ENCODE results near the gene FCRL5.
A peak's percentile ranks its signal among the peaks of the same experiment; 100 is the strongest.
"Not testable (repeated sequence)": the region's sequence is repeated elsewhere in the genome, so short reads cannot be mapped to it uniquely, and the experiment has no call there.

Gene FCRL5

GRCh38 chr1:157490467-157491165 is 61.7 kb downstream of the FCRL5 start:
- no peak for FAIRE-seq
- DNase-seq (ENCODE audit: insufficient read length, low spot score): peak; percentile 39

DNA sequence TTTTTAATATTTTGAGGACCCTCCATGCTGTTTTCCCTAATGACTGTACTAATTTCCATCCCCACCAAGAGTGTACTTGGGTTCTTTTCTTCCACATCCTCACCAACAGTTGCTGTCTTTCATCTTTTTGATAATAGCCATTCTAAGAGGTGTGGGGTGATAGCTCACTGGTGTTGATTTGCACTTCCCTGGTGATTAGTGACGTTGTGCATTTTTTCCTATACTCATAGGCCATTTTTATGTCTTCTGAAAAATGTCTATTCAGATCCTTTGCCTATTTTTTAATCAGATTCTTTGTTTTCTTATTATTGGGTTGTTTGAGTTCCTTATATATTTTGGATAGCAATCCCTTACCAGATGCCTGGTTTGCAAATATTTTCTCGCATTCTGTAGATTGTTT is 64.2 kb downstream of the FCRL5 start:
- DNase-seq (ENCODE audit: insufficient read length, low spot score) (no peak), FAIRE-seq (no peak)

DNA sequence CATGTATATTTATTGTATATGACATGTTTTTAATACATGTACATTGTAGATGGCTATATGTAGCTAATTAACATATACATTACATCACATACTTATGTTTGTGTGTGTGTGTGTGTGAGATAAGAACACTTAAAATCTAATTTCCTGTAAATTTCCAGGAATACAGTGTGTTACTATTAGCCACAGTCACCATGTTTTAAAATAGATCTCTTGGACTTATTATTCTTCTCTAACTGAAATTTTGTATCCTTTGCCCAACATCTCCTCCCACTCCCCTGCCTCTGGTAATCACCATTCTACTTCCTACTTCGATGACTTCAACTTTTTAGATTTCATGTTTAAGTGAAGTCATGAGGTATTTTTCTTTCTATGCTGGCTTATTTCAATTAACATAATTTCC is 64.8 kb downstream of the FCRL5 start:
- FAIRE-seq (no peak), DNase-seq (ENCODE audit: insufficient read length, low spot score) (no peak)

DNA sequence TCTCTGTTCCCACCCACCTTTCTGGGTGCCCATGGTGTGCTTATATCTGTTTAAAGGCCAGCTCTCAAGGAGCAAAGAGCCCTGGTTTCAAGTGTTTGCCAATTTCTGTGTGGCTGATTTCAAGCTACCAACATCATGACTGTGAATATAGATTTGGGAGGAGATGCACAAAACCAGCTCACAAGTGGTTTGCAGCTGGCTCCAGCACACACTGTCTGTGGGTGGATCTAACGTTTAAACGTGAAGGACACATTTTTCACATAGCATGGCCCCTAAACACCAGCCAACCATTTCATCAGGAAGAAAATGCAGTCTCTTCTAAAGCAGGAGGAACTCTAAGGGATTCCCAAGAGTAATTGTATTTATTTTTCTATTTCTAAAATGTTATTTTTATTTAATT is 65.2 kb downstream of the FCRL5 start:
- DNase-seq (ENCODE audit: insufficient read length, low spot score): no peak

DNA sequence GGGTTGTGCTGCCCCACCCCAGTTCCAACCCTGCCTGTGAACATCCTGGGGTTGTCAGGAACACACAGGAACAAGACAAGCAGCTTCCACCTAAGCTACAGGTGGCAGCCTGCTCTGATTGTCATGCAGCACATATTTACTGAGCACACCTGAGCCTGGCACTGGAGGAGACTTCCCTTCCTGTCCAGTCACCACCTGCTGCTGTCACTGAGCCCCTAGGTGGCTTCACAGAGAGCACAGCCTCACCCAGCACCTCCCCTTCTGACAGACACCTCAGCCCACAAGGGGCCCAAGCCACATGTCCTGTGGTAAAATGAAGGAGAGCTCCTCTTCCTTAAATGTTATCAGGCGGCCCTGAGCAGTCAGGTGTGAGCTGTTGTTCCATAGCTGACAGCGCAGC is 65.9 kb downstream of the FCRL5 start:
- DNase-seq (ENCODE audit: insufficient read length, low spot score); FAIRE-seq: not testable (repeated sequence)

More for the DNA sequence above, 65.2 kb downstream of the FCRL5 start:
- no peak for FAIRE-seq

GRCh38 chr1:157485793-157486192 is 66.5 kb downstream of the FCRL5 start:
- FAIRE-seq: no peak

DNA sequence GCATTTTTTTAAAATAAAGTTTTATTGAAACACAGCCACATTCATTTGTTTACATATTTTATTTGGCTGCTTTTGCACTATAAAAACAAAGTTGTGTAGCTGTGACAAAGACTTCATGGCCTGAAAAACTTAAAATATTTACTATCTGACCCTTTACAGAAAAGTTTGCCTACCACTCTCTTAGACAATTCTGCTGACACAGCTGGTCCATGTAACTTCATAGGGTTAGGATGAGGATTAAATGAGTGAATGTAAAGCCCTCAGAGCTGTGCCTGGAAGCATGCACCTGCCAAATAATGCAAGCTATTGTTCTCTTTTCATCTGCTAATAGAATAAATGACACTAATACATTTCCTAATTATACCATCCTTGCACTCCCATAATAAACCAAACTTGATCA is 67.7 kb downstream of the FCRL5 start:
- FAIRE-seq (no peak), DNase-seq (ENCODE audit: insufficient read length, low spot score) (no peak)

More at GRCh38 chr1:157485793-157486192, 66.5 kb downstream of the FCRL5 start:
- no peak for DNase-seq (ENCODE audit: insufficient read length, low spot score)

GRCh38 chr1:157483635-157484034 is 68.7 kb downstream of the FCRL5 start:
- DNase-seq (ENCODE audit: insufficient read length, low spot score): no peak
- FAIRE-seq: no peak

DNA sequence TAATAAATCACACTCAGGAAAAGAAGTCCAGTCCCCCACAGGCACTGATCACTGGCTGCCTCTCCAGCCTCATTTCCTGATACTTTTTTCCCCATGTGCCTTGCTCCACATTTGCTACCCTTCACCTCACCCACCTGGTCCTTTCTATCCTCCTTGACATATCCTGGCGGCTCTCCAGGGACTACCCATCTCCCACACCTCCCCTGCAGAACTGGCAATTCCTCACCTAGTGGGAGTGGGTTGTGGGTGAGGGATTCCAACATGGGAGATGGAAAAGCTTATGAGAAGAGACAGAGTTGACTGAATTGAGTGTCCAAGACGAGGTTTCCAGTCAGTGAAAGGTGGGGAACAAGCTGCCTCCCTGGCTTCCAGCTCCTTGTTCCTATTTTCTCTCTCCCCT is 69.6 kb downstream of the FCRL5 start:
- FAIRE-seq (no peak), DNase-seq (ENCODE audit: insufficient read length, low spot score) (no peak)

DNA sequence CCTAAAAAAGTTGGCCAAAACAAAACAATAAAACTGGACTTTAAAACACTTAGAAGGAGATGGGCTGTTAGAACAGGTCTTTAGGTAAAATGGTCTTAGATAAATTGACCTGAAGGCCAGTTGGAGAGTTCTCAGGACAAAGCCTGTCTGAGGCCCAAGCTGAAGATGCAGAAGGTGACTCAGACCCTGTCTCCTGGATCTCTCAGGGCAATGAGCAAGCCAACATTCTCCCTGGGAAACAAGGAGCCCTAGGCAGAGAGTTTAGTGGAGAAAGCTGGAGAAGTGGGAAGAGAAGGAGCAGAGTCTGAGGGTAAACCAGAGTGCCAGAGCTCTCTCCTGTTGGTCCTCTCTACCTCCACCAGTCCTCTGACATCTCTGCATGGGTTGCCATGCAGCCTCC is 70.1 kb downstream of the FCRL5 start:
- FAIRE-seq (no peak), DNase-seq (ENCODE audit: insufficient read length, low spot score) (no peak)

DNA sequence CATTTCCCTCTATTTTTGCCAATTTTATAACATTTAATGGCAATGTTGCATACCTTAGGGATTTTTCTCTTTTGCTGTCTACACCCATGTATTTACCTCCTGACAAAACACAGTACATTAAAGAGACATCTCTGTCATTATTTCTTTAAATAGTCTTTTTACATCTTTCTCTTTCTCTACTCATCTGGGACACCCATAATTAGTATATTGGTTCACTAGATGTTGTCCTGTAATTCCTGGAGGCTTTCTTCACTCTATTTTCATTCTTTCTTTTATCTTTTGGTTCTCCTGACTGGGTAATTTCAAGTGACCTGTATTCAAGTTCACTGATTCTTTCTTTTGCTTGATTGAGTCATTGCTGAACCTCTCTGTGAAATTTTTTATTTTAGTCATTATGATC is 74.3 kb downstream of the FCRL5 start:
- FAIRE-seq (no peak), DNase-seq (ENCODE audit: insufficient read length, low spot score) (no peak)

DNA sequence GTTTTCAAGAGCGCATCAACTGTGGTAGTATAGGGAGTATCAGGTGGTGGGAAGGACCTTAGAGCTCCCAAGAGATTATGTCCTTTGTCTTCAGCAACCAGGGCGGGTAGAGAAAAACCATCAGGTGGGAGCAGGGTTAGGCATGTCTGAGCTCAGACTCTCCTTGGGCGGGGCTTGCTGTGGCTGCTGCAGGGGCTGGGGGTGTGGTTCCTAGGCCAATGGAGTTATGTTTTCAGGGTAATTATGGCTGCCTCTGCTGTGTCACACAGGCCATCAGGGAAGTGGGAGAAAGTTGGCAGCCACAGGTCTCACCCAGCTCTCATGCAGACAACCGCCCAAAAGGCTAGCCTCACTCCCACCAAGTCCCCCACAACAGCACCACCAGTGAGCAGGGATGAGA is 74.9 kb downstream of the FCRL5 start:
- no peak for DNase-seq (ENCODE audit: insufficient read length, low spot score)
- no peak for FAIRE-seq

- no peak for FAIRE-seq
- DNase-seq (ENCODE audit: insufficient read length, low spot score): no peak
Observed at GRCh38 chr1:157472959-157473358, 79.4 kb downstream of the FCRL5 start.

DNA sequence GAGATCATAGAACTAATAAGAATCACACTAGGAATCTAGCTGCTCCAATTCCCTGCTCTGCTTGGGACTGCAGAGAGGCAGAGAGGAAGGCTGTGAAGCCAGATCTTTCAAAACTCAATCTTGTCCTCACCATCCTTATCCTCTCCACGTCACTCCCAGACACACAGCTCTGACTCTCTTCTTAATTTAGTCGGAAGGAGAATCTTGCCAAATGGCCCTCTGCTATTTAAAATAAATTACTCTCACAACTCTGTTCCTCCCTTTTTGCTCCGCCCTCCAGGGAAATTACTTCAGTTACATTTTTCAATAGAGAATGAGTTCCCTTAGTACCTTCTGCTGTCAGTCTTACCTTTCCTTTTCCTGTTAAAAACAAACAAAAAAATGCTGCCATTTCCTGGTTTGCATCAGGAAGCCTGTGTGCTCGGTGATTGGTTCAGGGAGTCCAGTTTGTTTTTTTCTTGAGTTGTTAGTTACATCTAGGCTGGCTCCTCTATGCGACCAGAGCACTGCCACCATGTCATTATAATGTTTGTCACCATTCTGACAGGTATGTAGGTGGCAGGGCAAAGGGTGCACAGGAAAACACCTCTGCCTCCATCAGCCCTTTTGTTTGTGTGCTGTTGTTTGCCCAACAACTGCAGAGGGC is 80.1 kb downstream of the FCRL5 start:
- DNase-seq (ENCODE audit: insufficient read length, low spot score): no peak
- no peak for FAIRE-seq

- DNase-seq (ENCODE audit: insufficient read length, low spot score) (no peak), FAIRE-seq (no peak)
Observed at GRCh38 chr1:157471531-157471930, 80.8 kb downstream of the FCRL5 start.

DNA sequence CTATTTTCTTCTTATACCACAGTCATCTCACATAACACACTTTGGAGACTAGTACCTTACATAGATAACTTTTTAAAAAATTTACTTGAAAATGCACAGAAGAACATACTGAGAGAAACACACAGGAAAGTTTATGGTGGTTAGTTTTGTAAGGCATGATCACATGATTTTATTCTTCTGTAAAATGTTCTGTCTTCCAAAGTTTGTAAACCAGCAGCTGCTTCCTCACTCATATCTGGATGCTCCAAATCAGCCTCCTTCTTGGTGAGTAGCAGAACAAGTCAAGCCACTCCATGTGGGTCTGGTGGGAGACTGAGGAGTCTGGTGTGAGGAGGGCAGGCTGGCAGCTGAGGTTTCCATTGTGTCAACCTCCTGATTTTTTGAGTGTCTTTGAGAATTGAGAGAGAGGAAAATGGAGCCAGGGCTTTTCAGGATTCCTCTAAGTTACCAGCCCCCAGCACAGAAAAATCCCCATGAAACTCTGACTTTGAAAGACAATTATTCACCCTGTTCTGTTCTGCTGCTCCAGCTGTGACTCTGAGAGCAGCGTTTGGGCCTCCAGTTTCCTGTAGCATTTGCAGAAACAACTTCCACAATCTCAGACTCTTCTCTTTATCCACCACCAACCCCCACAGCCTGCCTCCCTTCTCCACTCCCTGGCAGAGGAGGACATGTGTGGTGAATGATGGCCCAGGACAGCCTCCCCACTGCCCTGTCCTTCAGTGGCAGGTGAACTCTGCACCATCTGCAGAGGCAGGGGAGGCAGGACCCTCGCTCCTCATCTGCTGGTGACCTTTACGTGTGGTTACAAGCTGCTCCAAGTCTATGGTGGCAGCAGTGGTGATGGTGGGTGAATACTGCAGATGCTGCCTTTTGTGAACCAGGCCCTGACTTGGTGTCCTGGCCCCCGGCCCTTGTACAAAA is 82.3 kb downstream of the FCRL5 start:
- DNase-seq (ENCODE audit: insufficient read length, low spot score): no peak
- no peak for FAIRE-seq

DNA sequence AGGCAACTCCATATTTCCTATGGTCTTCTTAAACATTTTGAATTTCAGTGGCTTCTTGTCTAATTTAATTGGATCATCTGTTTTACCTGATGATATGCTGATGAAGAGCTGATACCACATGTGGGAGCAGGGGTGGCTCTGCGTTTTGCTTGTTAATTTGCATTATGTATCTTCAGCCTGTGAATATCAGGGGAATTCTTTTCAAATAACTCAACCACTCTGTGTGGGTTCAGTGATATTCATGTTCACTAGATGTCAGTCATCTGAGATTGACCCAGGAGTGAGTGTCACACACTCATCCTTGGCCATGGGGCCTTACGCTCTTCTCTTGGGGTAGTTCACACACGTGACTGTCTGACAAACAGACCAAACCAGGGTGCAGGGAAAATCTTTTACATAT is 83.0 kb downstream of the FCRL5 start:
- no peak for FAIRE-seq

DNA sequence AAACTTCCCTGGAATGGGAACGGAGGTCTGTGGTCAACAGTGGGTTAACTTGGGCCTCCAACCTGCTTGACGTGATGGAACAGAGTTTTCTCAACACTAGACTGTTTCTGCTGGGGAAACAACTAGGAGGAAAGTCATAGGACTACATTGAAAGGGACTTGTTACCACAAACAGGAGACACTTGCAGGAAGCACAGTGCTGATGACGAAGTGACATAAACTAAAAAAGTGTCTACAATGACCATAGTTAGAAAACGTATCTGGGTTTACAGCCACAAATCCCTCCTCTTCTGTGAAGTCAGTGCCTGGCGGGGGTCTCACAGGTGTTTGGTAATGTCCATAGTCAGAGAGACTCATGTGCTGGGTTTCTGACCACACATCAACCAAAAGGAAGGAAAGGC is 86.3 kb downstream of the FCRL5 start:
- FAIRE-seq: no peak
- DNase-seq (ENCODE audit: insufficient read length, low spot score): no peak

More for the DNA sequence above, 83.0 kb downstream of the FCRL5 start:
- DNase-seq (ENCODE audit: insufficient read length, low spot score): no peak

All from HTR-8/SVneo (cell line).